Stimulated activated CD8-positive, alpha-beta memory T cell treated with anti-CD3 and anti-CD28 coated beads, Interleukin-12 subunit alpha, Interleukin-12 subunit beta, amount 100 ng/mL, for 4 hours (primary cell): ENCODE results near the gene ERO1A.

Experiments
- DNase-seq: peaks from one replicate; pipeline ENCODE4 v3.0.0-alpha.2; 2020; ENCODE audit warnings: low read depth

ERO1A gene

DNA sequence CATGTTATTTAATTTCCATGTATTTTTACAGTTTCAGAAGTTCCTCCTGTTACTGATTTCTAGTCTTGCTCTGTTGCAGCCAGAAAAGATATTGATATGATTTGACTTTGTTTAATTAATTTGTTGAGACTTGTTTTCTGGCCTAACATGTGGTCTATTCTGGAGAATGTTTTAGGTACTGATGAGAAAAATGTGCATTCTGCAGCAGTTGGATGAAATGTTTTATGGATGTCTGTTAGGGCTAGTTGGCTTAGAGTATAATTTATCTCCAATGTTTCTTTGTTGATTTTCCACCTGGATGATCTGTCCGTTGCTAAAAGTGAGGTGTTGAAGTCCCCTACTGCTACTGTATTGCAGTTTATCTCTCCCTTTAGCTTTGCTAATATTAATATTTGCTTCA is 88.3 kb downstream of the ERO1A start:
- DNase-seq: no peak

GRCh38 chr14:52602131-52602530 is 93.2 kb downstream of the ERO1A start:
- no peak for DNase-seq

GRCh38 chr14:52599974-52600373 is 95.4 kb downstream of the ERO1A start:
- DNase-seq: no peak

DNA sequence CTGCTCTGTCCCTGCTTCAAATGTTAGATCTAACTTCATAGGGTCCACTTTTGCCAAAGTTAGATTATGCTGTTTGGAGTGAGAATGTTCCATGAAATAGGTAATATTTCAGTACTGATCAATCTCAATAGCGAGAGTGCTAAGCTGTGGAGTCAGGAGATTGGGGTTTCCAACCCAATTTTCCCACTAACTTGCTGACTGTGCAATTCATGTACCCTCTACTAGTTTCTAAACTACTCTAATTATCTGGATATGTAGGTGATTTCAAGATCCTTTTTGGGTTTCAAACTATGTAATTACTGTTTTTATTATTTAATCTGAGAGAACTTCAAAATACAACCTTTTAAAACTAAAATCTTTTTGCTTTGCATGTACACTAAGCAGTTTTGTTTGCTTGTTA is 96.8 kb downstream of the ERO1A start:
- no peak for DNase-seq

DNA sequence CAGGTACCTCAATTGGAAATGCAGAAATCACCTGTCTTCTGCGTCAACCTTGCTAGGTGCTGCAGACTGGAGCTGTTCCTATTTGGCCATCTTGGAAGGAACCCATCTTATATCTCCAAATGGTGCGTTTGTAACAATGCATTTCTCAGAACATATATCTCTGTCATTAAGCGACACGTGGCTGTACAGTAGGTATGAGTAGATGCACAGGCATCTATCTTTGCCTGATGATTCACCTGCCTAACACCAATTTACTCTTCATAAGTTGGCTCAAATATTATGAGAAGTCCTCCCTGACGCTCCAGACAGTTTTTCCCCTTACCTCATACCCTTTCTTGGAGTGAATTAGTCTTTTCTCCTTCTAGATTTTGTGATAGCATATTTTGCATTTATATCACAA is 98.5 kb downstream of the ERO1A start:
- DNase-seq: no peak

- DNase-seq: no peak
These were observed 99.0 kb downstream of the ERO1A start for GRCh38 chr14:52596320-52596719.

DNA sequence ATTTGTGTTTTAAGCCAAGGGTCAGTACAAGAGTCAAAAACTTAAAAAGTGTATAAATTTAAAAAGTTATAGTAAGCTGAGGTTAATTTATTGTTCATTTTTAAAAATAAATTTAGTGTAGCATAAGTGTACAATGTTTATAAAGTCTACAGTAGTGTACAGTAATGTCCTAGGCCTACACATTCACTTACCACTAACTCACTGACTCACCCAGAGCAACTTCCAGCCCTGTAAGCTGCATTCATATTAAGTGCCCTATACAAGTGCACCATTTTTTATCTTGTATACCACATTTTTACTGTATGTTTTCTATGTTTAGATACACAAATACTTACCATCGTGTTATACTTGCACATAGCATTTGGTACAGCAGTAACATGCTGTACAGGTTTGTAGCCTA is 105.0 kb downstream of the ERO1A start:
- no peak for DNase-seq
